Activated T-helper 2 cell treated with anti-CD3 and anti-CD28 coated beads, Interferon-gamma antibody, Interleukin-2, Interleukin-4, amounts not matched to agents 10 μg/mL and 5 μg/mL and 100 μg/mL, durations not matched to agents 14 hours and 24 hours and 36 hours (primary cell): Measurements from ENCODE around the gene GOLGA6C. TPM values are rescaled to one million over a fixed set of nuclear protein-coding genes. Genes with fewer than 3 reads are reported as not detected.
"Not testable (repeated sequence)": the region's sequence is repeated elsewhere in the genome, so short reads cannot be mapped to it uniquely, and the experiment has no call there.

Experiments
- DNase-seq: peaks from one replicate; pipeline ENCODE4 v3.0.0; 2021; ENCODE audit warnings: low spot score
- H3K27ac Mint-ChIP-seq: one replicate; pipeline ENCODE4 v1.8.0; 2021; ENCODE audit warnings: mixed read lengths
- H3K27me3 Mint-ChIP-seq: one replicate; pipeline ENCODE4 v1.8.0; 2021; ENCODE audit warnings: low read depth, mixed read lengths
- H3K36me3 Mint-ChIP-seq: one replicate; pipeline ENCODE4 v1.8.0; 2021; ENCODE audit warnings: low read depth, mixed read lengths
- H3K4me1 Mint-ChIP-seq: one replicate; pipeline ENCODE4 v1.8.0; 2021; ENCODE audit warnings: low read depth, mixed read lengths
- H3K4me3 Mint-ChIP-seq: one replicate; pipeline ENCODE4 v1.8.0; 2021; ENCODE audit warnings: low read depth, mild to moderate bottlenecking, moderate library complexity, mixed read lengths
- H3K9me3 Mint-ChIP-seq: one replicate; pipeline ENCODE4 v1.8.0; 2021; ENCODE audit warnings: mixed read lengths
- intact Hi-C: fragments of 100-400 bp; cut with micrococcal nuclease; formaldehyde crosslinking; loops from one replicate; pipeline ENCODE4 v1.15.1; 2023
- total RNA-seq: library from RNA; stranded (reverse); gene quantifications from 2 replicates; pipeline ENCODE4 v1.2.3, GENCODE V29; 2022

GOLGA6C gene
- total RNA-seq: not detected in 2 replicates

GRCh38 chr15:75258034-75258433, at the start of gene GOLGA6C:
GOLGA6C (plus strand) TSS chr15:75258334; CDS start chr15:75258599, 265 bp downstream.
- H3K36me3 Mint-ChIP-seq, intact Hi-C loops, H3K9me3 Mint-ChIP-seq, H3K27ac Mint-ChIP-seq, H3K4me3 Mint-ChIP-seq, H3K4me1 Mint-ChIP-seq, H3K27me3 Mint-ChIP-seq, DNase-seq: not testable (repeated sequence)

- H3K27me3 Mint-ChIP-seq: no peaks in the 10 kb centered on the region
- peaks cover 82% of the 10 kb centered on the region for H3K36me3 Mint-ChIP-seq
- DNase-seq: no peak
- intact Hi-C loops: no loop called here
- H3K4me3 Mint-ChIP-seq: no peak overlapping the region
- peaks cover 26% of the 10 kb centered on the region for H3K4me1 Mint-ChIP-seq
- no peaks in the 10 kb centered on the region for H3K9me3 Mint-ChIP-seq
- no peak overlapping the region for H3K27ac Mint-ChIP-seq
These were observed 49.4 kb upstream of the GOLGA6C start for GRCh38 chr15:75208501-75209288.

GRCh38 chr15:75209289-75209676, 48.9 kb upstream of the GOLGA6C start:
- Mint-ChIP-seq H3K27ac (no peak overlapping the region), H3K9me3 (no peaks in the 10 kb centered on the region), H3K4me3 (no peak overlapping the region), H3K36me3 (peaks cover 83% of the 10 kb centered on the region), H3K4me1 (peaks cover 20% of the 10 kb centered on the region), H3K27me3 (no peaks in the 10 kb centered on the region)
- intact Hi-C loops: no loop called here
- DNase-seq: no peak

- H3K27me3 Mint-ChIP-seq: no peaks in the 10 kb centered on the region
- no peak overlapping the region for H3K4me3 Mint-ChIP-seq
- intact Hi-C loops: no loop called here
- peaks cover 72% of the 10 kb centered on the region for H3K36me3 Mint-ChIP-seq
- no peaks in the 10 kb centered on the region for H3K9me3 Mint-ChIP-seq
- H3K4me1 Mint-ChIP-seq: peaks cover 12% of the 10 kb centered on the region
- DNase-seq: no peak
- H3K27ac Mint-ChIP-seq: no peak overlapping the region
These were observed 47.3 kb upstream of the GOLGA6C start for GRCh38 chr15:75210811-75211230.

GRCh38 chr15:75211436-75212199, 46.5 kb upstream of the GOLGA6C start:
- Mint-ChIP-seq H3K4me3 (no peak overlapping the region), H3K36me3 (peaks cover 64% of the 10 kb centered on the region), H3K4me1 (peaks cover 12% of the 10 kb centered on the region), H3K9me3 (no peaks in the 10 kb centered on the region), H3K27ac (no peak overlapping the region), H3K27me3 (no peaks in the 10 kb centered on the region)
- no peak for DNase-seq
- intact Hi-C loops: no loop called here

- DNase-seq: no peak
- intact Hi-C loops: no loop called here
- H3K4me1 Mint-ChIP-seq: peaks cover 12% of the 10 kb centered on the region
- no peaks in the 10 kb centered on the region for H3K9me3 Mint-ChIP-seq
- H3K36me3 Mint-ChIP-seq: peaks cover 59% of the 10 kb centered on the region
- no peak overlapping the region for H3K4me3 Mint-ChIP-seq
- H3K27ac Mint-ChIP-seq: no peak overlapping the region
- H3K27me3 Mint-ChIP-seq: no peaks in the 10 kb centered on the region
These were observed 45.8 kb upstream of the GOLGA6C start for GRCh38 chr15:75212200-75212858.

GRCh38 chr15:75213212-75213767, 44.8 kb upstream of the GOLGA6C start:
- H3K9me3 Mint-ChIP-seq: no peaks in the 10 kb centered on the region
- peaks cover 12% of the 10 kb centered on the region for H3K4me1 Mint-ChIP-seq
- intact Hi-C loops: no loop called here
- H3K36me3 Mint-ChIP-seq: peaks cover 50% of the 10 kb centered on the region
- H3K27me3 Mint-ChIP-seq: no peaks in the 10 kb centered on the region
- H3K27ac Mint-ChIP-seq: no peak overlapping the region
- no peak overlapping the region for H3K4me3 Mint-ChIP-seq
- DNase-seq: no peak

GRCh38 chr15:75213768-75214221, 44.3 kb upstream of the GOLGA6C start:
- H3K27ac Mint-ChIP-seq: no peak overlapping the region
- no peaks in the 10 kb centered on the region for H3K27me3 Mint-ChIP-seq
- peaks cover 45% of the 10 kb centered on the region for H3K36me3 Mint-ChIP-seq
- H3K9me3 Mint-ChIP-seq: no peaks in the 10 kb centered on the region
- no peak overlapping the region for H3K4me3 Mint-ChIP-seq
- peaks cover 12% of the 10 kb centered on the region for H3K4me1 Mint-ChIP-seq
- no peak for DNase-seq
- intact Hi-C loops: no loop called here

- intact Hi-C loops: no loop called here
- no peak overlapping the region for H3K27ac Mint-ChIP-seq
- no peak overlapping the region for H3K4me3 Mint-ChIP-seq
- no peak for DNase-seq
- no peaks in the 10 kb centered on the region for H3K9me3 Mint-ChIP-seq
- H3K36me3 Mint-ChIP-seq: peaks cover 38% of the 10 kb centered on the region
- H3K4me1 Mint-ChIP-seq: peaks cover 7% of the 10 kb centered on the region
- H3K27me3 Mint-ChIP-seq: no peaks in the 10 kb centered on the region
These were observed 43.6 kb upstream of the GOLGA6C start for GRCh38 chr15:75214293-75215096.

- intact Hi-C loops: no loop called here
- no peaks in the 10 kb centered on the region for H3K9me3 Mint-ChIP-seq
- peaks cover 31% of the 10 kb centered on the region for H3K36me3 Mint-ChIP-seq
- no peak overlapping the region for H3K4me3 Mint-ChIP-seq
- no peaks in the 10 kb centered on the region for H3K27me3 Mint-ChIP-seq
- H3K4me1 Mint-ChIP-seq: peaks cover 2% of the 10 kb centered on the region
- no peak for DNase-seq
- peak overlapping the region; percentile 38 for H3K27ac Mint-ChIP-seq
These were observed 42.8 kb upstream of the GOLGA6C start for GRCh38 chr15:75215107-75216004.

- DNase-seq: no peak
- H3K9me3 Mint-ChIP-seq: no peaks in the 10 kb centered on the region
- intact Hi-C loops: no loop called here
- no peak overlapping the region for H3K4me3 Mint-ChIP-seq
- no peaks in the 10 kb centered on the region for H3K27me3 Mint-ChIP-seq
- peaks cover 17% of the 10 kb centered on the region for H3K36me3 Mint-ChIP-seq
- H3K27ac Mint-ChIP-seq: no peak overlapping the region
- H3K4me1 Mint-ChIP-seq: no peaks in the 10 kb centered on the region
These were observed 41.1 kb upstream of the GOLGA6C start for GRCh38 chr15:75217012-75217411.
